IgD-negative memory B cell (primary cell): ENCODE measurements around the gene HRH2. TPM values are rescaled to one million over a fixed set of nuclear protein-coding genes. Genes with fewer than 3 reads are reported as not detected.
"Not testable (repeated sequence)": the region's sequence is repeated elsewhere in the genome, so short reads cannot be mapped to it uniquely, and the experiment has no call there.

ENCODE experiments used
- H3K27ac Mint-ChIP-seq, 3 donors: one replicate each; pipeline ENCODE4 v1.8.0; 2020 to 2022; ENCODE audit warnings: mild to moderate bottlenecking in 3 of 3, mixed read lengths in 3 of 3, moderate library complexity in 1 of 3
- H3K27me3 Mint-ChIP-seq: one replicate; pipeline ENCODE4 v1.8.0; 2021; ENCODE audit warnings: mixed read lengths
- H3K36me3 Mint-ChIP-seq: one replicate; pipeline ENCODE4 v1.8.0; 2020; ENCODE audit warnings: mild to moderate bottlenecking, mixed read lengths
- H3K4me1 Mint-ChIP-seq, 3 donors: one replicate each; pipeline ENCODE4 v1.8.0; 2020 to 2022; ENCODE audit warnings: mixed read lengths in 3 of 3, mild to moderate bottlenecking in 1 of 3
- H3K4me3 Mint-ChIP-seq, 4 donors: one replicate each; pipeline ENCODE4 v1.8.0; 2020 to 2022; ENCODE audit warnings: mild to moderate bottlenecking in 4 of 4, mixed read lengths in 4 of 4, moderate library complexity in 3 of 4
- H3K9me3 Mint-ChIP-seq, 3 donors: one replicate each; pipeline ENCODE4 v1.8.0; 2020 to 2021; ENCODE audit warnings: mixed read lengths in 3 of 3, mild to moderate bottlenecking in 1 of 3
- polyA plus RNA-seq: library from polyadenylated mRNA; unstranded; fragments of 300-500 nt; fragmentation: Illumina TruSeq; gene quantifications from one replicate; pipeline ENCODE4 v1.2.3, GENCODE V29; 2021

Gene HRH2
- polyA plus RNA-seq, 1 donor from 2014 or later, result 0.49 TPM

DNA sequence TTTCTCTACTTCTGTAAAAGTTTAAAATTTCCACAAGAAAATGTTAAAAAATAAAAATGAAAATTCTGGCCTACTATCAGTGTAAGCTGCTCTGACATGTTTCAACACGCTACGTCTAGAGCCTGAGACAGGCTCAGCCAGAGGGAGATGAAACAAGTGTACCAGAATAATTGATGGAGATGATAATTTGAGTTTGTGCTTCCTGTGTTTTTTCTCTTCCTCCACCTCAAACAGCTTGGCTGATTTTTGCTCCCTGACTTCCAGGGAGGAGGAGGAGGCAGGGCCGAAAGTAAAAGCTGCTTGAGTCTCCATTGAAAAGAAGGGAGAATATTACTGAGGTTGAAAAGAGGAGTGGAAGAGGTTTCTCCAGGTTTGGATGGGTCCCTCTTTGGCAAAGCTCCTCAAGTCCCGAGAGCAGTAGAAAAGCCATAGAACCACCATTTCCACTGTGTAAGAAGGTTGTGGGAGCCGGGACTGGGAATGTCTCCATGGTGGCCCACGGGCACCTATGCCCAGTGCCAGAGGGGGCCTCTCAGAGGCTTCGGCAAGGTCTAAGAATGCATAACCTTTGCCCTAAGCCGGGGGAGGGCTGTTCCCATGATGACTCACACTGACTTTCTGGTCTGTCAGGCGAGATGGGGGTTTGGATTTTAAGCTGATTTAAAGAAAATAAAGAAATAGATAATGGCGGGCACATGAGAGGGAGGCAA is 95.1 kb downstream of the HRH2 start:
- H3K27me3 Mint-ChIP-seq, result peaks cover 34% of the 10 kb centered on the region
- no peak overlapping the region for H3K27ac Mint-ChIP-seq
- H3K36me3 Mint-ChIP-seq, result peaks cover 1% of the 10 kb centered on the region
- H3K9me3 Mint-ChIP-seq, result no peaks in the 10 kb centered on the region
- no peak overlapping the region for H3K4me3 Mint-ChIP-seq
- no peaks in the 10 kb centered on the region for H3K4me1 Mint-ChIP-seq

- Mint-ChIP-seq H3K27ac (no peak overlapping the region), H3K27me3 (peaks cover 34% of the 10 kb centered on the region), H3K4me1 (no peaks in the 10 kb centered on the region), H3K36me3 (peaks cover 1% of the 10 kb centered on the region), H3K4me3 (no peak overlapping the region), H3K9me3 (no peaks in the 10 kb centered on the region)
Observed at GRCh38 chr5:175753536-175754402, 95.9 kb downstream of the HRH2 start.

DNA sequence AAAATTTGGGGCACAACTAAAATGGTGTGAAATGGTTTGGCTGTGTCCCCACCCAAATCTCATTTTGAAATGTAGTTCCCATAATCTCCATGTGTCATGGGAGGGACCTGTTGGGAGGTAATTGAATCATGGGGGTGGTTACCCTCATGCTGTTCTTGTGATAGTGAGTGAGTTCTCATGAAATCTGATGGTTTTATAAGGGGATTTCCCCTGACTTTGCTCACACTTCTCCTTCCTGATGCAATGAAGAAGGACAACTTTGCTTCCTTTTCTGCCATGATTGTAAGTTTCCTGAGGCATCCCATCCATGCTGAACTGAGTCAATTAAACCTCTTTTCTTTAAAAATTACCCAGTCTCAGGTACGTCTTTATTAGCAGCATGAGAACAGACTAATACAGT is 102.1 kb downstream of the HRH2 start:
- not testable (repeated sequence) for H3K27me3 Mint-ChIP-seq, H3K27ac Mint-ChIP-seq, H3K4me3 Mint-ChIP-seq, H3K36me3 Mint-ChIP-seq, H3K4me1 Mint-ChIP-seq
- peaks cover 4 to 11% (median 7%) of the 10 kb centered on the region in 3 donors for H3K9me3 Mint-ChIP-seq

Other genes with a start within 250 kb of the HRH2 start
- not detected for gene DRD1, start 213.9 kb upstream of the HRH2 start, polyA plus RNA-seq
- gene SFXN1, start 179.5 kb upstream of the HRH2 start, polyA plus RNA-seq, result 26.9 TPM
- not detected for gene CPLX2, start 213.5 kb downstream of the HRH2 start, polyA plus RNA-seq